HepG2 (cell line): ENCODE data around the gene TET3. TPM values are rescaled to one million over a fixed set of nuclear protein-coding genes. Genes with fewer than 3 reads are reported as not detected.

Source experiments
- CC2D1A ChIP-seq: sonication (generic); formaldehyde crosslinking; IDR thresholded peaks from 2 replicates; pipeline ENCODE4 v1.8.1; 2023; ENCODE audit warnings: mild to moderate bottlenecking, missing genetic modification reagents
- CTCF ChIP-seq: sonication (generic); formaldehyde crosslinking; IDR thresholded peaks from 2 replicates; pipeline ENCODE4 v1.5.0; 2020; ENCODE audit warnings: mild to moderate bottlenecking, missing genetic modification reagents, moderate library complexity
- E2F2 ChIP-seq: sonication (generic); formaldehyde crosslinking; IDR thresholded peaks from 2 replicates; pipeline ENCODE4 v1.4.0; 2020; ENCODE audit warnings: missing genetic modification reagents, borderline replicate concordance
- HDAC2 ChIP-seq: sonication (generic); formaldehyde crosslinking; IDR thresholded peaks from 2 replicates; pipeline ENCODE4 v1.4.0; 2020; ENCODE audit warnings: missing genetic modification reagents
- HIC2 ChIP-seq: sonication (generic); formaldehyde crosslinking; IDR thresholded peaks from 2 replicates; pipeline ENCODE4 v1.9.0; 2022; ENCODE audit warnings: low read depth, missing genetic modification reagents
- LCORL ChIP-seq, 2 experiments: fragments of 450-650 bp in 1 of 2; sonication (generic) in 1 of 2; formaldehyde crosslinking in 1 of 2; IDR thresholded peaks; 2 replicates each; pipeline versions ENCODE4 v1.5.0 to v1.6.1; 2017 to 2020; ENCODE audit warnings: antibody characterized with exemption in 1 of 2, missing genetic modification reagents in 1 of 2
- MAZ ChIP-seq, 2 experiments: sonication (generic) in 1 of 2; formaldehyde crosslinking in 1 of 2; IDR thresholded peaks; 2 replicates each; pipeline versions ENCODE4 v1.5.0 to v1.6.1; 2012 to 2020; ENCODE audit warnings: low read depth in 2 of 2, mild to moderate bottlenecking in 2 of 2, borderline replicate concordance in 1 of 2, improper control_type of control experiment in 1 of 2, low read length in 1 of 2, missing genetic modification reagents in 1 of 2, moderate library complexity in 1 of 2
- MTA3 ChIP-seq: sonication (generic); formaldehyde crosslinking; IDR thresholded peaks from 2 replicates; pipeline ENCODE4 v1.4.0; 2020; ENCODE audit warnings: missing genetic modification reagents
- NKX3-1 ChIP-seq: sonication (generic); formaldehyde crosslinking; IDR thresholded peaks from 2 replicates; pipeline ENCODE4 v1.5.0; 2020; ENCODE audit warnings: missing genetic modification reagents
- RAD21 ChIP-seq: fragments of 450-650 bp; formaldehyde crosslinking; IDR thresholded peaks from 2 replicates; pipeline ENCODE4 v1.5.0; 2020; ENCODE audit warnings: mild to moderate bottlenecking
- RFX5 ChIP-seq: IDR thresholded peaks from 2 replicates; pipeline ENCODE4 v1.6.1; 2011; ENCODE audit warnings: low read depth, low read length, improper control_type of control experiment
- SUZ12 ChIP-seq: fragments of 150-350 bp; IDR thresholded peaks from 2 replicates; pipeline ENCODE4 v1.6.1; 2014; ENCODE audit warnings: low read depth, low read length
- ZNF335 ChIP-seq: sonication (generic); formaldehyde crosslinking; IDR thresholded peaks from 2 replicates; pipeline ENCODE4 v1.4.0; 2020; ENCODE audit warnings: missing genetic modification reagents
- ZNF570 ChIP-seq: sonication (generic); formaldehyde crosslinking; IDR thresholded peaks from 2 replicates; pipeline ENCODE4 v1.4.0; 2020; ENCODE audit warnings: mild to moderate bottlenecking, missing genetic modification reagents, borderline replicate concordance
- ZNF788 ChIP-seq: sonication (generic); formaldehyde crosslinking; IDR thresholded peaks from 2 replicates; pipeline ENCODE4 v1.5.0; 2020; ENCODE audit warnings: mild to moderate bottlenecking, missing genetic modification reagents, borderline replicate concordance
- ZNF816 ChIP-seq: sonication (generic); formaldehyde crosslinking; IDR thresholded peaks from 2 replicates; pipeline ENCODE4 v1.8.0; 2022; ENCODE audit warnings: missing genetic modification reagents, mild to moderate bottlenecking, borderline replicate concordance
- polyA plus RNA-seq, 8 experiments: library from polyadenylated mRNA; depleted of rRNA in 3 of 8; stranded (reverse) in 7 of 8; unstranded in 1 of 8; fragments of >200 nt; fragmentation: Illumina TruSeq in 4 of 8; extraction: Trizol in 4 of 8; gene quantifications; 2 replicates each; pipeline versions ENCODE4 v1.2.1 to v1.2.3, GENCODE V29; 2011 to 2016; ENCODE audit warnings: low read depth in 4 of 8, missing spikeins in 1 of 8, mixed read lengths in 1 of 8; ENCODE audit not compliant: insufficient read depth in 1 of 8
- total RNA-seq, 5 experiments: library from RNA; depleted of rRNA; stranded (reverse); fragments of >200 nt; fragmentation: Illumina TruSeq; extraction: Trizol; gene quantifications; 2 replicates each; pipeline ENCODE4 v1.2.3, GENCODE V29; 2016; ENCODE audit warnings: low read depth in 1 of 5
- TF ChIP-seq, protein P1 (sequence below): sonication (generic); formaldehyde crosslinking; IDR thresholded peaks from 2 replicates; pipeline ENCODE4 v1.4.0; 2020; ENCODE audit warnings: mild to moderate bottlenecking, missing genetic modification reagents, borderline replicate concordance
- TF ChIP-seq, protein P2 (sequence below): sonication (generic); formaldehyde crosslinking; IDR thresholded peaks from 2 replicates; pipeline ENCODE4 v1.8.0; 2022; ENCODE audit warnings: mild to moderate bottlenecking, missing genetic modification reagents, moderate library complexity

TET3 gene
- total and polyA plus RNA-seq, 2 of the 13 experiments (the other 11 are each of a cell fraction or from before 2014, with no cell fraction given): 4.3 to 6.8 TPM

GRCh38 chr2:73987109-73987947 is 2.6 kb downstream of the TET3 start (continued):
- TF ChIP-seq, protein P1, sequence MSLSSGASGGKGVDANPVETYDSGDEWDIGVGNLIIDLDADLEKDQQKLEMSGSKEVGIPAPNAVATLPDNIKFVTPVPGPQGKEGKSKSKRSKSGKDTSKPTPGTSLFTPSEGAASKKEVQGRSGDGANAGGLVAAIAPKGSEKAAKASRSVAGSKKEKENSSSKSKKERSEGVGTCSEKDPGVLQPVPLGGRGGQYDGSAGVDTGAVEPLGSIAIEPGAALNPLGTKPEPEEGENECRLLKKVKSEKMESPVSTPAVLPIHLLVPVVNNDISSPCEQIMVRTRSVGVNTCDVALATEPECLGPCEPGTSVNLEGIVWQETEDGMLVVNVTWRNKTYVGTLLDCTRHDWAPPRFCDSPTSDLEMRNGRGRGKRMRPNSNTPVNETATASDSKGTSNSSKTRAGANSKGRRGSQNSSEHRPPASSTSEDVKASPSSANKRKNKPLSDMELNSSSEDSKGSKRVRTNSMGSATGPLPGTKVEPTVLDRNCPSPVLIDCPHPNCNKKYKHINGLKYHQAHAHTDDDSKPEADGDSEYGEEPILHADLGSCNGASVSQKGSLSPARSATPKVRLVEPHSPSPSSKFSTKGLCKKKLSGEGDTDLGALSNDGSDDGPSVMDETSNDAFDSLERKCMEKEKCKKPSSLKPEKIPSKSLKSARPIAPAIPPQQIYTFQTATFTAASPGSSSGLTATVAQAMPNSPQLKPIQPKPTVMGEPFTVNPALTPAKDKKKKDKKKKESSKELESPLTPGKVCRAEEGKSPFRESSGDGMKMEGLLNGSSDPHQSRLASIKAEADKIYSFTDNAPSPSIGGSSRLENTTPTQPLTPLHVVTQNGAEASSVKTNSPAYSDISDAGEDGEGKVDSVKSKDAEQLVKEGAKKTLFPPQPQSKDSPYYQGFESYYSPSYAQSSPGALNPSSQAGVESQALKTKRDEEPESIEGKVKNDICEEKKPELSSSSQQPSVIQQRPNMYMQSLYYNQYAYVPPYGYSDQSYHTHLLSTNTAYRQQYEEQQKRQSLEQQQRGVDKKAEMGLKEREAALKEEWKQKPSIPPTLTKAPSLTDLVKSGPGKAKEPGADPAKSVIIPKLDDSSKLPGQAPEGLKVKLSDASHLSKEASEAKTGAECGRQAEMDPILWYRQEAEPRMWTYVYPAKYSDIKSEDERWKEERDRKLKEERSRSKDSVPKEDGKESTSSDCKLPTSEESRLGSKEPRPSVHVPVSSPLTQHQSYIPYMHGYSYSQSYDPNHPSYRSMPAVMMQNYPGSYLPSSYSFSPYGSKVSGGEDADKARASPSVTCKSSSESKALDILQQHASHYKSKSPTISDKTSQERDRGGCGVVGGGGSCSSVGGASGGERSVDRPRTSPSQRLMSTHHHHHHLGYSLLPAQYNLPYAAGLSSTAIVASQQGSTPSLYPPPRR (CRISPR knock-in tag): peak; percentile 25; the same call in 1 of the 2 replicates
- TF ChIP-seq LCORL (IDR thresholded peaks at IDR 0.05) (no peak), LCORL (CRISPR knock-in tag; IDR thresholded peaks at IDR 0.05) (no peak), MTA3 (no peak), RAD21 (CRISPR knock-in tag) (peak; percentile 34; the same call in 1 of the 2 replicates), ZNF570 (CRISPR knock-in tag) (no peak), RFX5 (no peak), CTCF (peak; percentile 49), NKX3-1 (CRISPR knock-in tag) (no peak), MAZ (IDR thresholded peaks at IDR 0.05; ENCODE audit: borderline replicate concordance, low read depth, low read length) (no peak), MAZ (CRISPR knock-in tag; IDR thresholded peaks at IDR 0.05; ENCODE audit: low read depth) (no peak), E2F2 (no peak), CC2D1A (CRISPR knock-in tag) (no peak), SUZ12 (no peak), ZNF335 (CRISPR knock-in tag) (no peak), HIC2 (CRISPR knock-in tag) (no peak), ZNF788 (0 out of 2 replicates have a peak, but pooled peaks have one; percentile 25), HDAC2 (no peak), ZNF816 (CRISPR knock-in tag) (no peak)
- TF ChIP-seq, protein P2, sequence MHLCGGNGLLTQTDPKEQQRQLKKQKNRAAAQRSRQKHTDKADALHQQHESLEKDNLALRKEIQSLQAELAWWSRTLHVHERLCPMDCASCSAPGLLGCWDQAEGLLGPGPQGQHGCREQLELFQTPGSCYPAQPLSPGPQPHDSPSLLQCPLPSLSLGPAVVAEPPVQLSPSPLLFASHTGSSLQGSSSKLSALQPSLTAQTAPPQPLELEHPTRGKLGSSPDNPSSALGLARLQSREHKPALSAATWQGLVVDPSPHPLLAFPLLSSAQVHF (CRISPR knock-in tag): no peak
